AG20443 (cell line): ENCODE results near the gene CXorf38.
"Not testable (repeated sequence)": the region's sequence is repeated elsewhere in the genome, so short reads cannot be mapped to it uniquely, and the experiment has no call there.

Experiments
- DNase-seq: peaks from one replicate; pipeline ENCODE4 v3.0.0; 2012; ENCODE audit warnings: low spot score, mixed read lengths

CXorf38 gene

GRCh38 chrX:40628506-40628905 is 18.9 kb downstream of the CXorf38 start:
- DNase-seq: no peak

GRCh38 chrX:40625294-40625693 is 22.1 kb downstream of the CXorf38 start:
- no peak for DNase-seq

- no peak for DNase-seq
Measured at GRCh38 chrX:40623665-40624064, 23.7 kb downstream of the CXorf38 start.

- no peak for DNase-seq
Measured at GRCh38 chrX:40623139-40623536, 24.2 kb downstream of the CXorf38 start, which contains the start of gene MPC1L. Gene MPC1L (plus strand): TSS chrX:40623428. CDS start chrX:40623566, 138 bp downstream.

GRCh38 chrX:40622479-40623138 is 24.8 kb downstream of the CXorf38 start:
- DNase-seq: no peak

GRCh38 chrX:40617566-40617965 is 29.8 kb downstream of the CXorf38 start:
- no peak for DNase-seq

- DNase-seq: no peak
Measured at GRCh38 chrX:40615976-40616375, 31.4 kb downstream of the CXorf38 start.

- DNase-seq: no peak
Measured at GRCh38 chrX:40612511-40612910, 34.9 kb downstream of the CXorf38 start.

- DNase-seq: no peak
Measured at GRCh38 chrX:40607381-40607780, 40.0 kb downstream of the CXorf38 start.

- DNase-seq: no peak
Measured at GRCh38 chrX:40603446-40603845, 43.9 kb downstream of the CXorf38 start.

- DNase-seq: not testable (repeated sequence)
Measured at GRCh38 chrX:40589616-40590321, 57.6 kb downstream of the CXorf38 start.

GRCh38 chrX:40587623-40588022 is 59.7 kb downstream of the CXorf38 start:
- DNase-seq: not testable (repeated sequence)

- DNase-seq: no peak
Measured at GRCh38 chrX:40582811-40583210, 64.5 kb downstream of the CXorf38 start.

GRCh38 chrX:40582178-40582577 is 65.2 kb downstream of the CXorf38 start:
- DNase-seq: not testable (repeated sequence)

GRCh38 chrX:40581336-40581920 is 65.9 kb downstream of the CXorf38 start:
- no peak for DNase-seq

GRCh38 chrX:40580537-40581335 is 66.6 kb downstream of the CXorf38 start, which contains the start of gene ATP6AP2:
Gene ATP6AP2 (plus strand): TSS chrX:40580970. CDS start chrX:40581066, 96 bp downstream.
- DNase-seq: peak; percentile 94

- DNase-seq: no peak
Measured at GRCh38 chrX:40579900-40580536, 67.3 kb downstream of the CXorf38 start.

GRCh38 chrX:40579141-40579540 is 68.2 kb downstream of the CXorf38 start:
- DNase-seq: no peak

- no peak for DNase-seq
Measured at GRCh38 chrX:40578039-40578695, 69.2 kb downstream of the CXorf38 start.
